Activated B cell treated with CpG ODN at 0.5 μM for 24 hours (primary cell): ENCODE results near the gene NUBPL. TPM values are rescaled to one million over a fixed set of nuclear protein-coding genes. Genes with fewer than 3 reads are reported as not detected.

Experiments used
- ATAC-seq: fragments of 200-7000 bp; cut with Tn5 transposase; one replicate; pipeline ENCODE4 v1.10.0; 2021; ENCODE audit warnings: low read depth, mild to moderate bottlenecking, moderate library complexity
- CTCF ChIA-PET: fragments of 350-600 bp; sonication (Branson Sonifier 250); formaldehyde crosslinking; loops from one replicate; lab custom pipeline; 2021; ENCODE audit warnings: antibody characterized with exemption; lab: Charles Lee
- POLR2A ChIA-PET: fragments of 350-600 bp; sonication (Branson Sonifier 250); formaldehyde crosslinking; loops from one replicate; lab custom pipeline; 2021; ENCODE audit warnings: antibody characterized with exemption; lab: Charles Lee
- DNase-seq: peaks from one replicate; pipeline ENCODE4 v3.0.0; 2022
- H3K27ac Mint-ChIP-seq: one replicate; pipeline ENCODE4 v1.8.0; 2020; ENCODE audit warnings: mixed read lengths
- H3K27me3 Mint-ChIP-seq: one replicate; pipeline ENCODE4 v1.8.0; 2021; ENCODE audit warnings: mixed read lengths
- H3K36me3 Mint-ChIP-seq: one replicate; pipeline ENCODE4 v1.8.0; 2021; ENCODE audit warnings: low read depth, mixed read lengths
- H3K4me1 Mint-ChIP-seq: one replicate; pipeline ENCODE4 v1.8.0; 2021; ENCODE audit warnings: mixed read lengths
- H3K4me3 Mint-ChIP-seq: one replicate; pipeline ENCODE4 v1.8.0; 2020; ENCODE audit warnings: mild to moderate bottlenecking, mixed read lengths
- H3K9me3 Mint-ChIP-seq: one replicate; pipeline ENCODE4 v1.8.0; 2020; ENCODE audit warnings: mixed read lengths
- intact Hi-C: fragments of 100-400 bp; cut with micrococcal nuclease; formaldehyde crosslinking; loops from one replicate; pipeline ENCODE4 v1.15.1; 2024
- total RNA-seq: library from RNA; stranded (reverse); gene quantifications from 2 replicates; pipeline ENCODE4 v1.2.3, GENCODE V29; 2022
- TF ChIP-seq, protein P1 (sequence below): fragments of 200-600 bp; IDR thresholded peaks from one replicate; pipeline ENCODE4 v1.8.0; 2022; ENCODE audit warnings: antibody characterized with exemption, mild to moderate bottlenecking

The NUBPL gene
- total RNA-seq, 1 donor from 2014 or later, result 11.7 TPM

DNA sequence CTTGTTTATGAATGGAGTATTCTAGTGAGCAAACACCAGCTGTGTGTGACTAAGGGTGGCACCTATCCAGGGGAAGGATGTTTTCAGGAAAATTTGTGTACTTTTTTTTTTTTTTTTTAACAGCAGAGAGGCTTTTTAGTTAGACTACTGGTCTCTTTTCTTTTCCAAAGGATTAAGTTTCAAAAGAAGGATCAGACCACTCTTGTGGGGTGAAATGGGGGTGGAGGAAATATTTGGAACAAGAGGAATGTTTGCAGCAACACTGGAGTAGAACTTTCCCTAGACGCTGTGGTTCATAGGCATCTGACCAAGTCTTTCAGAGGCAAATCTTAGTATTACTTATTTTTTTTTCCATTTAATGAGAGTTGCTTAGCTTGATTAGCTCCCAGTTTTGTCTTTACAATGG, 21.1 kb downstream of the NUBPL start:
- no peak overlapping the region for H3K4me3 Mint-ChIP-seq
- CTCF ChIA-PET, result no interaction called here

DNA sequence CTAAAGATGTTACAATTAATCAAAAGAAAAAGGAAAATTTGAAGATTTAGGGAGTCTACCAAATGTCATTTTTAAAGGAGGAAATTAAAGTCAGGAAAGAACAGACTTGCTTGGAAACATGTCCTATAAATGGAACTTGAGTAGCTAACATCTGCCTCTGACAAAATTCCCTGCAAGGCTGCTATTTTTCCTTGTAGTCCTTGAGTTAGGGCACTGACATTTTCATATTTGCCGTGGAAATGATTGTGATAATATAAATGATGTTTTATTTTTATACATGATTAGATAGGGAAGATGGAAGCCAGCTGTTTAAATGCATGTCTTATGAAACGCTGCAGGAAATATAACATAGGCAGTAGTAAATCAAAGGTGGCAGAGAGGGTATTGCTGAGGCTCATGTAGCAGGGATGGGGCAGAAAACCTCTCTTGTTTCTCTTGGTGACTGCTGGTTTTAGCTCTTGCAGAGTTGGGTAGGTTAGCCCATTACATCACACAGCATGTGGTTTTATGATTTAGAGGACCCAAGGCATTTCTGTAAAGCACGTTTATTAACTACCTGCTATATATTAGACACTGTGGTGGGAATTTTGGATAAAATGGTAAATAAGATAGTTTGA, 21.7 kb downstream of the NUBPL start:
- peaks cover 17% of the 10 kb centered on the region for H3K36me3 Mint-ChIP-seq
- intact Hi-C loops, result no loop called here
- no peaks in the 10 kb centered on the region for H3K27me3 Mint-ChIP-seq
- no peaks in the 10 kb centered on the region for H3K9me3 Mint-ChIP-seq
- no peak overlapping the region for H3K27ac Mint-ChIP-seq
- no peak for DNase-seq
- H3K4me1 Mint-ChIP-seq, result peaks cover 4% of the 10 kb centered on the region
- ATAC-seq, result no peak
- no peak overlapping the region for H3K4me3 Mint-ChIP-seq
- TF ChIP-seq, protein P1, sequence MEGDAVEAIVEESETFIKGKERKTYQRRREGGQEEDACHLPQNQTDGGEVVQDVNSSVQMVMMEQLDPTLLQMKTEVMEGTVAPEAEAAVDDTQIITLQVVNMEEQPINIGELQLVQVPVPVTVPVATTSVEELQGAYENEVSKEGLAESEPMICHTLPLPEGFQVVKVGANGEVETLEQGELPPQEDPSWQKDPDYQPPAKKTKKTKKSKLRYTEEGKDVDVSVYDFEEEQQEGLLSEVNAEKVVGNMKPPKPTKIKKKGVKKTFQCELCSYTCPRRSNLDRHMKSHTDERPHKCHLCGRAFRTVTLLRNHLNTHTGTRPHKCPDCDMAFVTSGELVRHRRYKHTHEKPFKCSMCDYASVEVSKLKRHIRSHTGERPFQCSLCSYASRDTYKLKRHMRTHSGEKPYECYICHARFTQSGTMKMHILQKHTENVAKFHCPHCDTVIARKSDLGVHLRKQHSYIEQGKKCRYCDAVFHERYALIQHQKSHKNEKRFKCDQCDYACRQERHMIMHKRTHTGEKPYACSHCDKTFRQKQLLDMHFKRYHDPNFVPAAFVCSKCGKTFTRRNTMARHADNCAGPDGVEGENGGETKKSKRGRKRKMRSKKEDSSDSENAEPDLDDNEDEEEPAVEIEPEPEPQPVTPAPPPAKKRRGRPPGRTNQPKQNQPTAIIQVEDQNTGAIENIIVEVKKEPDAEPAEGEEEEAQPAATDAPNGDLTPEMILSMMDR, result no peak
- ChIA-PET CTCF (no interaction called here), POLR2A (no interaction called here)

More for the DNA sequence above, 21.1 kb downstream of the NUBPL start:
- TF ChIP-seq, protein P1, result no peak
- no peak for DNase-seq
- no peak overlapping the region for H3K27ac Mint-ChIP-seq
- H3K27me3 Mint-ChIP-seq, result no peaks in the 10 kb centered on the region
- intact Hi-C loops, result no loop called here
- peaks cover 4% of the 10 kb centered on the region for H3K4me1 Mint-ChIP-seq
- POLR2A ChIA-PET, result interaction anchor here (0.5 kb wide), 1 partner anchor 495 kb away, joined by 4 read pairs; the partner anchor contains the start of gene ARHGAP5
- H3K36me3 Mint-ChIP-seq, result peaks cover 22% of the 10 kb centered on the region
- no peak for ATAC-seq
- H3K9me3 Mint-ChIP-seq, result no peaks in the 10 kb centered on the region

DNA sequence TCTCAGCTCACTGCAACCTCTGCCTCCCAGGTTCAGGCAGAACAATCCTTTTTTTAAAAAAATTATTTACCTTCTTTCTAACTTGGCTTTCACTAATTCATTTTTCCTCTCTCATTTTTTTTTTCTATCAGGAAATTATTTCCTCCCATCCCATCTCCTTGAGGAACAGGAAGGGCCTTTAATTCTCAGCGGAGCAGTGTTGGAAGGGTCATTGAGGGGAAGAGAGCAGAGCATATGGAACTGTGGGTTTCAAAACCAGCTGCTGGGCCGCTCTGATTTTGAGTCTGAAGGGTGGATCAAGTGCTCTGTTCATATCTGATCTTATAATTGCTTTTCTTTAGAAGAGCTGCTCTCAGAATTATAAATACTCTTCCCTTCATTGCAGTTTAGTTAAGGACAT, 29.0 kb downstream of the NUBPL start:
- ATAC-seq (no peak), DNase-seq (no peak)
- Mint-ChIP-seq H3K9me3 (peaks cover 2% of the 10 kb centered on the region), H3K36me3 (peaks cover 7% of the 10 kb centered on the region), H3K27ac (no peak overlapping the region), H3K4me3 (no peak overlapping the region), H3K4me1 (peaks cover 20% of the 10 kb centered on the region), H3K27me3 (no peaks in the 10 kb centered on the region)
- TF ChIP-seq, protein P1, result no peak
- intact Hi-C loops, result no loop called here
- ChIA-PET POLR2A (no interaction called here), CTCF (no interaction called here)

DNA sequence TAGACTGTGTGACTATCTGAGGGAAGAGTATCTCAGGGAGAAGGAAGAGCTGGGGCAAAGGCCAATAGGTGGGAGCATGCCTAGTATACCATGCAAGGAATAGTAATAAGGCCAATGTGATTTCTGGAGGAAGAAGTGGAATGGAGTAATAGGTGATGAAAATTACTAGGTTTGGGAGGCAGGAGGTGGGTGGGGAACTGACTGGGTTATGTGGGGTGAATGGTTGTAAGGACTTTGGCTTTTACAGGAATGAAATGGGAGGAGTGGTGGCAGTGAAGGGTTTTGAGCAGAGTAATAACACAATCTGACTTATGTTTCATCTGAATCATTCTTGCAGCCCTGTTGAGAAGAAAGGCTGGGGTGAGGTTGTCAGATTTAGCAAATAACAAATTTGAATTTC, 30.9 kb downstream of the NUBPL start:
- Mint-ChIP-seq H3K4me3 (no peak overlapping the region), H3K27me3 (no peaks in the 10 kb centered on the region), H3K9me3 (peaks cover 2% of the 10 kb centered on the region), H3K27ac (no peak overlapping the region), H3K4me1 (peaks cover 19% of the 10 kb centered on the region), H3K36me3 (peaks cover 1% of the 10 kb centered on the region)
- ATAC-seq (no peak), DNase-seq (no peak)
- intact Hi-C loops, result no loop called here
- ChIA-PET POLR2A (no interaction called here), CTCF (no interaction called here)
- TF ChIP-seq, protein P1, result no peak

DNA sequence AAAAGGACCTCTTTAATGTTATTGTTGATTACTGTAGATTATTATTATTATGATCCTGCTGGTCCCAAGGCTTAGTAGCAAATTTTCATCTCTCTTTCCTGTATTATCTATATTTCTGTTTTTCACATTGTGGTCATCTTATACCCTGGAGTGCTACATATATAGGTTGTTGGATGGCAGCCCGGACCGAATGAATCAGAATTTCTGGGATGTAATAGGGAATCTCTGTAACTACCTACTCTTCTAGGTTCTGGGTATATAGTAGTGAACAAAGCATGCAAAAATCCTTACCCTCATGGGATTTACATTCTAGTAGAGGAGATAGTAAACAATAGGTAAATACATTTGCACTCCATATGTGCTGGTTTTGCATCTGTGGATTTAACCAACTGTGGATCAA, 31.4 kb downstream of the NUBPL start:
- intact Hi-C loops, result no loop called here
- Mint-ChIP-seq H3K4me3 (no peak overlapping the region), H3K27me3 (no peaks in the 10 kb centered on the region), H3K9me3 (peaks cover 2% of the 10 kb centered on the region), H3K36me3 (peaks cover 1% of the 10 kb centered on the region), H3K27ac (no peak overlapping the region), H3K4me1 (peaks cover 19% of the 10 kb centered on the region)
- TF ChIP-seq, protein P1, result no peak
- CTCF ChIA-PET, result no interaction called here
- no peak for DNase-seq
- POLR2A ChIA-PET, result interaction anchor here (0.6 kb wide), 1 partner anchor 67 kb away, joined by 5 read pairs; no protein-coding TSS in a partner anchor
- no peak for ATAC-seq
